ENCODE data around the gene ANKS6.

DNA sequence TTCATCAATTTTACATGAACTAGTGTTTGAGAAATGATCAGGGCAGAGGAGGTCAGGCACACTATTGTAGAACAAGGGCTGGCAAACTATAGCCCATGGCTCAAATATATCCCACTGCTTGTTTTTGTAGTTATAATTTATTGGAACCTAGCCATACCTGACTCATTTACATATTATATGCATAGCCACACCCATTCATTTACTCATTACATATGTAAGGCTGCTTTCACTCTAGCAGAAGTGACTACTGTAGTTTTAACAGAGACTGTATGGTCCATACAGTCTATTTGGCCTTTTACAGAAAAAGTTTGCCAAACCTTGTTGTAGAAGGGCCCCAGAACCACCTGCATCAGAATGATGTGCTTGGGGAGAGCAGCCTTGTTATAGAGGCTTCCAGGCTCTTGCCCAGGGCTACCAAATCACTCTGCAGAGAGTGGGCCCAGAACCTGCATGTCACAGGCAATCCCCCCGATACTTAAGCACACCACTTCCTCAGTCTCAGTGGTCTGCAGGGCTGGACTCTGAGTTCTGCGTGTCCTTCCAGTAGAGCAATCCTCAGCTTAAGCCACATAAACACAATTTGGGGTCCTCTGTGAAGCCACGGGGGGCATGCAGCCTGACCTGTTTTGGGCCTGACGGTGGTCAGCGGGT, 6.7 kb downstream of the ANKS6 start:
- TF ChIP-seq, protein P1, sequence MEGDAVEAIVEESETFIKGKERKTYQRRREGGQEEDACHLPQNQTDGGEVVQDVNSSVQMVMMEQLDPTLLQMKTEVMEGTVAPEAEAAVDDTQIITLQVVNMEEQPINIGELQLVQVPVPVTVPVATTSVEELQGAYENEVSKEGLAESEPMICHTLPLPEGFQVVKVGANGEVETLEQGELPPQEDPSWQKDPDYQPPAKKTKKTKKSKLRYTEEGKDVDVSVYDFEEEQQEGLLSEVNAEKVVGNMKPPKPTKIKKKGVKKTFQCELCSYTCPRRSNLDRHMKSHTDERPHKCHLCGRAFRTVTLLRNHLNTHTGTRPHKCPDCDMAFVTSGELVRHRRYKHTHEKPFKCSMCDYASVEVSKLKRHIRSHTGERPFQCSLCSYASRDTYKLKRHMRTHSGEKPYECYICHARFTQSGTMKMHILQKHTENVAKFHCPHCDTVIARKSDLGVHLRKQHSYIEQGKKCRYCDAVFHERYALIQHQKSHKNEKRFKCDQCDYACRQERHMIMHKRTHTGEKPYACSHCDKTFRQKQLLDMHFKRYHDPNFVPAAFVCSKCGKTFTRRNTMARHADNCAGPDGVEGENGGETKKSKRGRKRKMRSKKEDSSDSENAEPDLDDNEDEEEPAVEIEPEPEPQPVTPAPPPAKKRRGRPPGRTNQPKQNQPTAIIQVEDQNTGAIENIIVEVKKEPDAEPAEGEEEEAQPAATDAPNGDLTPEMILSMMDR (conservative IDR thresholded peaks at IDR 0.05; ENCODE audit: low read depth, low read length) = no peak
- no peak for TF ChIP-seq POLR2A (IDR thresholded peaks at IDR 0.05; ENCODE audit: low read depth, low read length)
- no peak for TF ChIP-seq RFX5 (IDR thresholded peaks at IDR 0.05; ENCODE audit: low read depth, low read length)
- TF ChIP-seq SMC3 (IDR thresholded peaks at IDR 0.05; ENCODE audit: low read depth, low read length) = no peak
- no peak for TF ChIP-seq RCOR1 (IDR thresholded peaks at IDR 0.05; ENCODE audit: insufficient replicate concordance, low read length)
- no peak for TF ChIP-seq MXI1 (IDR thresholded peaks at IDR 0.05; ENCODE audit: borderline replicate concordance, low read depth, low read length)
- TF ChIP-seq BHLHE40 (IDR thresholded peaks at IDR 0.05; ENCODE audit: low read depth, low read length) = no peak
- TF ChIP-seq MAZ (IDR thresholded peaks at IDR 0.05; ENCODE audit: borderline replicate concordance, low read depth, low read length) = no peak
- TF ChIP-seq, protein P2, sequence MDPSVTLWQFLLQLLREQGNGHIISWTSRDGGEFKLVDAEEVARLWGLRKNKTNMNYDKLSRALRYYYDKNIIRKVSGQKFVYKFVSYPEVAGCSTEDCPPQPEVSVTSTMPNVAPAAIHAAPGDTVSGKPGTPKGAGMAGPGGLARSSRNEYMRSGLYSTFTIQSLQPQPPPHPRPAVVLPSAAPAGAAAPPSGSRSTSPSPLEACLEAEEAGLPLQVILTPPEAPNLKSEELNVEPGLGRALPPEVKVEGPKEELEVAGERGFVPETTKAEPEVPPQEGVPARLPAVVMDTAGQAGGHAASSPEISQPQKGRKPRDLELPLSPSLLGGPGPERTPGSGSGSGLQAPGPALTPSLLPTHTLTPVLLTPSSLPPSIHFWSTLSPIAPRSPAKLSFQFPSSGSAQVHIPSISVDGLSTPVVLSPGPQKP (IDR thresholded peaks at IDR 0.05; ENCODE audit: borderline replicate concordance, low read depth, low read length) = no peak
- TF ChIP-seq FOS (IDR thresholded peaks at IDR 0.05; ENCODE audit: low read depth, low read length) = no peak
- no peak for TF ChIP-seq RAD21 (IDR thresholded peaks at IDR 0.05; ENCODE audit: low read length)
- TF ChIP-seq MAFK (IDR thresholded peaks at IDR 0.05; ENCODE audit: low read depth, low read length) = no peak

Data from IMR-90 (cell line).